NCI-H1417 treated with DMSO at 0.1 percent for 48 hours (cell line): ENCODE results near the gene TMTC4.
"Not testable (repeated sequence)": the region's sequence is repeated elsewhere in the genome, so short reads cannot be mapped to it uniquely, and the experiment has no call there.

ENCODE experiments used
- DNase-seq: peaks from one replicate; lab custom pipeline; 2025; lab: John Stamatoyannopoulos, UW

Gene TMTC4

DNA sequence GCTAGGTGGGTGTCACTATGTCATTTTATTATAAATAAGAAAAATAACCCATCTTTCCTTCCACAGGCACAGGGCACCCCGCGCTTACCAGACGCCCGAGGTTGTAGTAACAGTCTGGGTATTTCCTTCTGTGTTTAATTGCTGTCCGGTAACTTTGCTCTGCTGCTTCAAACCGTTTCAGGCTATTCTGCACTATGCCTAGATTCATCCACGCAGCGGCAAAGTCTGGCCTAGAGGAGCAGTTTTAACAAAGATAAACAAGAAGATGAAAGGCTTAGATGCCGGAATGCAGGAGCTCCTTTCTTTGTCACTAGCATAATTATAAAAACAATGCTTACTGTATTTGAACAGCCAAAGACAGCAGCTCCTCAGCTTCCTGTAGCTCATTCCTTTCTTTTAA is 49.1 kb downstream of the TMTC4 start:
- no peak for DNase-seq

DNA sequence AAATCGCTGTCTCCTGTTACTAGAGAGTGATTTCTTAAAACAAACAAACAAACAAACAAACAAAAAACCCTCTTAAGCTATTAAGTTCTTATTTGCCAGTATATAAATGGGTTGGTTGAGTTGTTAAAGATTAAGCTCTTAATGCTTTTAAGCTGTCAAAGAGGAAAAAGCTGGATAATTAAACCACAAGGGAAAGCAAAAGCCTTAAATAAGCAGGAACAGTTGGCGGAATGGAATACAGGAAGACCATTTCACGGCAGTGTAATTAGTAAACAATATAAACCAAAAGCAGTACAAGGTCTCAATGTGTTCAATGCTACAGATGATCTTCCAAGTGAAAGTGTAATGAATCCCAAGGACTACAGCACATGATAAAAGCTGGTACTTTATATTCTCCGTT is 53.8 kb downstream of the TMTC4 start:
- no peak for DNase-seq

DNA sequence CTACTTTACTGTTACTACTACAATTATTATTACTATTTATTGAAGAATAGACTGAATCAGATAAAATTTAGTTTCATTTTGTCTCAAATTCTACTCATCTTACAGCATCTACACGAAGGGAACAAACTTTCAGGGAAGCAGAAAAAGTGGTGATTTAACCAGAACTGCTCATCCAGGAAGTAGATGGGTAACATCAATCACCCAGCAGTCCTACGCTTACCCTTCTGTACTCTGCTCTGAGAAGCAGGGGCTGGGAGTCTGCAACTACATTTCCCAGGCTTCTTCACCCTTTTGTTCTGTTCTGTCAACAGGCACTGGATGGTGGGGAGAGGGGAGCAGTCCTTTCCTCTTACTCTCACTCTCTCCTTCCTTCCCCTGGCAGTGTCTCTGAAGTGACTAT is 54.7 kb downstream of the TMTC4 start:
- DNase-seq, result no peak

DNA sequence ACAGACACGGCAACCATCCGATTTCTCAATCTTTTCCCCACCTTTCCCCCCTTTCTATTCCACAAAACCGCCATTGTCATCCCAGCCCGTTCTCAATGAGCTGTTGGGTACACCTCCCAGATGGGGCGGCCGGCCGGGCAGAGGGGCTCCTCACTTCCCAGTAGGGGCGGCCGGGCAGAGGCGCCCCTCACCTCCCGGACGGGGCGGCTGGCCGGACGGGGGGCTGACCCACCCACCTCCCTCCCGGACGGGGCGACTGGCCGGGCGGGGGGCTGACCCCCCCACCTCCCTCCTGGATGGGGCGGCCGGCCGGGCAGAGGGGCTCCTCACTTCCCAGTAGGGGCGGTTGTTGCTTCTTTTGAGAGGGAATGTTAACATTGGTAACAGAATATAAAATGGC is 55.7 kb downstream of the TMTC4 start:
- DNase-seq, result not testable (repeated sequence)

DNA sequence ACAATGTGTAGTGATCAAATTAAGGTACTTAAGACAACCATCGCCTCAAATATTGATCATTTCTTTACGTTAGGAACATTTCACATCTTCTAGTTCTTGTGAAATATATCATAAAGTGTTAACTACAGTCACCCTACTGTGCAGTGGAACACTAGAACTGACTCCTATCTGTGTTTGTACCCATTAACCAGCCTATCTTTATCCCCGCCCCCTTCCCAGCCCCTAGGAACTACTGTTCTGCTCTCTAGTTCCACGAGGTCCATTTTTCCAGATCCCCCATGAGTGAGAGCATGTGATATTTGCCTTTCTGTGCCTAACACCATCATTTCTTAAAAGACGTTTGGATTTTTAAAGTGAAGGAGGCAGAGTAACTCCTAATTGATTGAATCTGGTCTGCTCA is 61.6 kb downstream of the TMTC4 start:
- no peak for DNase-seq

DNA sequence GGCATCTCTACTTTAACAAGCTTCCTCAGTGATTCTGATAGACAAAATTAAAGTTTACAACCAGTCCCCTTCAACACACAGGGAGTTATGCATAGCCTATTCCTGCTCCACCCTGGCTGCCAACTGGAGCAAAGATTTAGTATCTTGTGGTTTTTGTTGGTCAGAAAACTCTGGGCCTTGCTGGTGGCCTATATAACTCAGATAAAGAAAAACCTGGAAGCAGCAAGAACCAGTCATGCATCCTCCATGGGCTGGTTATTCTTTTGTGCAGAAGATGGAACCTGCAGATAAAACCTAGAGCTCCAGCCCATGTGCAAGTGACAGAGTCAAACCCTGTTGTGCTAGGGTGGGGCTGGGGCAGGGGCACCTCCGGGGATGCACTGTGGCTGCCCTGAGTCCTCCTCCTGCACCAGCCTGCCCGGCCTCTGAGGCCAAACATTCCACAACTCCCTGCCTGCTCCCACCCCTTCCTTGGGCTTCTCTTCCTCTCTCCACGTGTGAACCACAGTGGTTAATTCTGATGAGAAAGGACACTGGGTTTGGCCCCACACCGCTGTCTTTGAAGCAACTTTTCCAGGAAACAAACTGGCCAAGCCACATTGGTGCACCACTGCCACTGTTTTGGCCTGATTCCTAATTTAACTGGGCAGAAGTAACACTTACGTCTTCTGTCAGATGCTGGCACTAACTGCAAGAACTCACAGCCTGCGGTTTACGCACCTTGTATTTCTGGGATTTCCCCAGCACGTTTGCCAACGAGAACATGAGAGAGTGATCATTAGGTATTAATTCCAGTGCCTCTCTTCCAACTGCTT is 62.7 kb downstream of the TMTC4 start:
- DNase-seq, result no peak

DNA sequence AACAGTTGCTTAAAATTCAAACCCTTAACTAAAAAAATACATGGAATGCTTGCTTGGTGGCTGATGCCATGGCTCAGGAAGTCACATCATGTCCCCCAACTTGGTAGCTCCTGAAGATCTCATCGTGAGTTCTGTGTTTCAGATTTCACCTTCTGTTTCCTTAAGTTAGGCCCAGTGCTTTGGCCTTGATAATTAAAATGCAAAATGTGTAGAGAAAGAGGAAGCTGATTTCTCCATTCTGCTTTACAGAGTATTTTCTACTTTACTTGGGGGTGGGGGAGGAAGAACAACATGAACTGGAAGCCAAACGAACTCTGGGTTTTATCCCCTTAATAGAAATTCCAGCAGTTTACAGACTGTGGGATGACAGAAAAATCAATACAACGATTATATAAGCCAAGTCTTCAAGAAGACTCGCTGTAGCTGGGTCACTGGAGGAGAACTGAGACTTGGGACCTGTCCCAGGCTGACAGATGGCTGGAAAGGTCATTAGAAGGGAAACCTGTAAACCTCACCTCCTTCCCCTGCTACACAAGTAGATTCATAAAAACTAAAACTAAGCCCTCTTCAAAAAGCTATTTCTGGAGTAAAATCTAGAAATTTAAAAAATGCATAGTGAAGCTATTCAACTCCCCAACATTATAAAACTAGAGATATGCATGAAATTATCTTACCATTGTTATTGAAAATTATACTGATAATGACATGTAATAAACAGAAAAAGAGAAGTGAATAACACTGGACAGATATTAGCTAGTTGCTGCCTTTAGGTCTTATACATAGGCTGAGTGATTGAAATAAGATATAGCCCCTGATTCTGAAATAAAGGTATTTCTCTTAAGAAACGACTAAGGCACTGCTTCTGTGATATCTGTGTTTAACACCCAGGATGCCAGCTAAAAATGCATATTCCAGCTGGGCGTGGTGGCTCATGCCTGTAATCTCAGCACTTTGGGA is 63.9 kb downstream of the TMTC4 start:
- no peak for DNase-seq

DNA sequence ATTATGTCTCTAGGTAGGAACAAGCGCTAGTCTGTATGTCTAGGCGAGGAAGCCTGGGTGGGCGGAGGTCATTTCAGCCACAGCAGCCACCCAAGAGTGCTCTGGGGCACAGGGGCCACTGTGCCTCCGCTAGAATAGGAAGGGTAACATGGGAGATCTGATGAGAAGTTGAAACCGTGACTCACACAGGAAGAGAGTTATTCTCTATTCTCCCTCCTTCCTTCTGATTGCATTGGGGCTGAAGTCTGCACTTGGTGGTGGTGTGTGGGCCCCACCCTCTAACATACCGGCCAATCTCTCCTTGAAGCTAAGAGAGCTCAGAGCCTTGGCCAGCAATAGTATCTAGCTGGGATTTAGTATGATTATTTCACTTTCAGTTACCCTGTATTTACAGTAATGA is 65.7 kb downstream of the TMTC4 start:
- DNase-seq, result no peak

DNA sequence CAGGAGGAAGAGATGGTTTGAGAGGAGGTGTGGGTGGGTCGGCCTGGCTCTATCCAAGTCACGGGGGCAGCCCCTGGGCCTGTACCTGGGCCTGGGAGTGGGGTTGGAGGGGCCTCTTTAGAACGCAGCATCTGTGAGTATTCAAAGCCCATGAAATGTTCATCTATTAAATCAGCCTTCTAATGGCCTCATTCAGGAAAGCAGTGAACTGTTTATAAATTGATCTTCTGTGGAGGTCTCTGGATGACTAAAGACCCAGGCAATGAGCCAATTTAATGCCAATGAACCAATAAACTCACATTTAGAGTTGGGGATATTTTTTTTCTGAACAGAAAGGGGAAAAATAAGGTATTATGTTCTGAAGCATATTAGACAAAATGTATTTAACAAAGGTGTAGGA is 66.1 kb downstream of the TMTC4 start:
- no peak for DNase-seq

DNA sequence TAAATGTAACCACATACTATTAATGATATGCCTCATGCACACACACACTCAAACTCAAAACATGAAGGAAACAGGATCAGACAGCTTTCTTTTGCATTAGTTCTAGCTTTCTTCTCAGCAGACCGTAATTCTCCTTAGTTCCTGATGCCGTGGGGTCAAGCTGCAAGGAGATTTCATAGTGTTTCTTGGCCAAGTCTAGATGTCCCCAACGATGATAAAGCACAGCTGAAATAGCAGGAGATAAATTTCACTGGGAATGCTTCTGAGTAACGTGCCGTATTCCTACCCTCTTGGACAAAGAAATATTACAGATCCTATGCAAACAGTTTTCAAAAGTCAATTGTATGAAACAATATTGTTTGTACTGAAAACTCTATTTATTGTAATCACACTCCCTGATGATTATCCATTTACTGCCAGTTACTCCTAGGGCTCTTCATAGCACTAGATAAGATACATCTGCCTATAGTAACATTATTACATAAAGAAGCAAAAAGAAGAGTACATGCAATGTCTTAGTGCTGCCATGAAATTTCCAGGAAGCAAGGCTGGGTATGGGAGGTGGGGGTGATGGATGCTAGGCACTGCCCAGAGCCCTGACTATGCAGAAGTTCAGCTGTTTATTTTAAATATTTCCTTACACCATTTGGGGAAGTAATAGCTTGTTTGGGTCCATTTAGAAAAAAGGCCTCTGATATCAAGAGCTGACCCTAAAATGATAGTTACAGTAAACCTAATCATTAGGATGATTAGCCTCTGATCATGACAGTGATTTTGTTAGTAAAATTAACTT is 69.5 kb downstream of the TMTC4 start:
- DNase-seq, result no peak

DNA sequence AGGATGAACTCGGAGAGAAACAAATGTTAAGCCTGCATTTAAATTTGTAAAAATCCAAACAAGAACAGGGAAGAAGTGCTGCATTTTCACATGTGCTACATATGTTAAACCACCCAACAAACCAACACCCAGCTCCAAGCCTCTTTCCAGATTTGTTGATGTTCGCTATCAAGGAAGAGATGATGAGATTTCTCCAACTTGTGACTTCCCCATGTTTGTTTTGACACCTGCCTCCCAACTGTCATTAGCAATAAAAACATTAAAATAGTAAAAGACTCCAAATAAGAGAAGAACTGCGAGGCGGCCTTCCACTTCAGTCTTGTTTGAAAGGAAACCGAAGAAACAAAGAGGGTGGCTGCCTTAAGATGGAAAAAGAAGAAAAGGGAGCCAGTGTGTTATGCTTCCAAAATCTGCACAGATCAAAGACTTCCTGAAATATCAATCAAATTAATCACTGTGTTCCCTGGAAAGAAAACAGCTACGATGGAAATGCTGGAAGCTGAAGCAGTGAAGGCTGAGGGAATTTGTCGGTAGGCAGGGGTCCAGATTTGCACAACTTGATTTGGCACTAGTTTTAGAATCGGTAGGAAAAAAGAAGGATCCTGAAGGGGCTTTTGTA is 72.0 kb downstream of the TMTC4 start:
- DNase-seq, result no peak

DNA sequence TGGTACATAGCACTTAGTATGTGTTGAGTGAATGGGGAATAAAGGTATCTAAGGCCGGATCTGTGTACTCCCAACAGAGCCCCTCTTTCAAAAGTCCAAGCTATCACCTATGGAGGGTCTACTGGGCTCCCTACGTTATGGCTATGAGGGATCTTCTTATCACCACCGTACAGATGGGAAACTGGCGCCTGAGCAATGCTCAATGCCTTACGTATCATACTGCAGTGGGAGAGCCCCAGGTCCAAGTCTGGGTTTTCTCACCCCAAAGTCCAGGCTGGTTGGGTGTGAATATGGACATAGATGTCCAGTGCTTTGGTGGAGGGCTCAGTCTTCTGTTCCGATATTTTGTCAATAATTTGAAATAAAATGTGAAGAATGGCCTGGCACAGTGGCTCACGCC is 72.9 kb downstream of the TMTC4 start:
- DNase-seq, result no peak

DNA sequence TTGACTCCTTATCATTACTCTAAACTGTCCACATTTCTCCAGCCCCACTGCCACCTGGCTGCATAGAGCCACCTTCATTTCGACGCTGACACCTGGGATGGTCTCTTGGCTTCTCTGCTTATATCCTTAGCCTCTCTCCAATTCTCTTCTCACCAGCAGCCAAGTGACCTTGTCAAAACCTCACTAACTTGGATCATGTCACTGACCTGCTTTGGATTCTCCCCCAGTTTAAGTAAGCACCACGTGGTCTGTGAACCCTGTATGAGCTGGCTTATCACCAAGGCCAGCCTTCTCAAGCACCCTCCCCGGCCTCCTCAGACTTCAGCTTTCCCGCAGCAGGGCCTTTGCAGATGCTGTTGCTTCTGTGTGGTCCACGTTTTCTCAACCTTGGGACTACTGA is 73.7 kb downstream of the TMTC4 start:
- no peak for DNase-seq

DNA sequence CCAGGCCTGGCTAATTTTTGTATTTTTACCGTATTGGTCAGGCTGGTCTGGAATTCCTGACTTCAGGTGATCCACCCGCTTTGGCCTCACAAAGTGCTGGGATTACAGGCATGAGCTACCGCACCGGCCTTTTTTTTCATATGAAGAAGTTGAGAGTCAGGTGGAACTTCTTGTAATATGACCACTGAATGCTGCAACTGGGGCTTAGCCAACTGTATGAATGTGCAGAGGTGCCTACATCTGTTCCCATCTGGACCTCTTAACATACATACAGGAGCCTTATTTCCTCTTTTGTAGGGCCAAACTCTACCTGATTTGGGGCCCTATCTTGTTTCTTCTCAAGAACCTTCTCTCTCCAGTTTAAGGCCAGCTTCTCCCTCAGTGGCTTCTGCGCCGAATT is 74.1 kb downstream of the TMTC4 start:
- DNase-seq, result no peak

DNA sequence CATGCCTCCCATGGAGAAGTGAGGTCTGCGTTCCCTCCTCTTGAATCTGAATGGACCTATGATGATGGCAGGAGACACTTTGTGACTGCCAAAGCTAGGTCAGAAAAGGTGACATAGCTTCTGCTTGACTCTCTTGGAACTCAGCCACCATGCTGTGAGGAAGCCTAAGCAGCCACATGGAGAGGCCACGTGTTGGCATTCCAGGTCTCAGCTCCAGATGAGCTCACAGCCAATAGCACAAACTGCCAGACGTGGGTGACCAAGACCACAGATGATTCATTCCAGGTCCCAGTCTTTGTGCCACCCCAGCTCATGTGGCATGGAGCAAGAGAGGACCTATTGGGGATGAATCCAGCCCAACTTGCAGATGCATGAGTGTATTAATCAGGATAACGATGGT is 77.3 kb downstream of the TMTC4 start:
- no peak for DNase-seq

DNA sequence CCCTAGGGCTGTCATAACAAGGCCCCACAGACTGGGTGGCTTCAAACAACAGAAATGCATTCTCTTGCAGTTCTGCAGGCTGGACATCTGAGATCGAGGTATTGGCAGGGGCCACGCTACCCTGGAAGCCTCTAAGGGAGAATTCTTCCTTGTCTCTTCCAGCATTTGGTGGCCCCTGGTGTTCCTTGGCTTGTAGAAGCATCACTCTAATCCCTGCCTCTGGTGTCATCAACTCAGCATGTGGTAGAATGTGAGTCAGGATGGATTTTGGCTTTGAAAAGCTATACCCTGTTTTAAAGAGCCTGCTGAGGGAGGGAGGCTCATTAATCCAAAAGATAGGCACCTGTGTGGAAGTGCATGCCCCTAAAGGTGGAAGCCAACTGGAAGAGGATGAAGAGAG is 78.1 kb downstream of the TMTC4 start:
- no peak for DNase-seq

DNA sequence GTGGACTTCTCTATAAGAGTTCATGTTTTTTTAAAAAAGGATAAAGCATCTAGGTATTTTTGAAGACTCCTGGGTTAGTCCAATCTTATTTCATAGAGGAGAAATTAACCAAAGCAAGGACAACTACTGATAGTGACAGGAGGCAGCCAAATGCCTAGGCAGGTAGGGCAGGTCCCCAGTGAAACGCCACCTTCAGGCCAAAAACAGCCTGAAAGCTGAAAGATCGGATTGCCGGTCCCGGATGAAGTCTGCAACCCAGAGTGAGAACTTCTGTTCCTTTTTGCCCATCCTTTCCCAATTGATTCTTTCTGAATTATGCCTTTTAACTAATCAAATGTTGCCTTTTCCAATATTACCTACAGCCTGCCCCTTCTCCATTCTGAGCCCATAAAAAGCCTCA is 79.9 kb downstream of the TMTC4 start:
- no peak for DNase-seq

DNA sequence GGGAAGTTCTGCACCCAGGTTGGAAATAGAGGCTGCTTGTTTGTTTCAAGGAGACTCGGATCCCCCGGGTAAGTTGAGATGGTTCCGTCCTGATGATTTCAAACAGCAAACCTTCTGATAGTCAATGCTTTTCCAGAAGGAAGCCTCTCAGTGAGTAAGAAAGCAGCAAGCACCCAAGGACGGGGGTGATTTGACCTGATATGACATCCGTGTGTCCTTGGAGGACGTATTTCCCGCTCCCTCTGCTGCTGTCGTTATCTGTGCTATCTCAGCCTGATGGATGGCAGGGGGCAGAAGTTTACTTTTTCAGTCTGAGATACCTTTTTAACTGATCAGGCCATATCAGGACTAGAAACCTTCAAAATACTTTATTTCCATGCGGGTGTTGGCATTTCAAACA is 80.3 kb downstream of the TMTC4 start:
- DNase-seq, result no peak

DNA sequence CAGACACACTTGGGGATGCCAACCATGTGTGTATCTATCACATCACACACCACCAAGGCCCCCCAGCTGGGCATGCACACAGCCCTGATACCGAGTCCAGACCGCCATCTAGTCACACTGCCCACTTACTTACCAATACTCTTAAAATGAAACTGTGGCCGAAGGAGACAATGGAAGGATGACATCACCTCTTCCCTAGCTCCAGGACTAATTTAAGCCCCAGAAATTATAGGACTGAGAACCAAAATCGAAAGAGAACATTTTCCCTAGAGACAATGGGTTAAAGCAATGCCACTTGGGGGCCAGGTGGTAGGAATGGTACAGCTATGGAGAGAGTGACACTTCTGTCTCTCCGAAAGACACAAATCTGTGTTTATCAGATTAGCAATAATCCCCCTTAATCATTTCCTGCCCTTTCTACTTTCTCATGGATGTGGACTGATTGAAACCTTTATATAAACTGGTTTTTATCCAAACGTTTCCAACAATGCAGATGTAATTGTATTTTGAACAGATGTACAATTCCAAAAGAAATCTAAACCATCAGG is 85.3 kb downstream of the TMTC4 start:
- no peak for DNase-seq

DNA sequence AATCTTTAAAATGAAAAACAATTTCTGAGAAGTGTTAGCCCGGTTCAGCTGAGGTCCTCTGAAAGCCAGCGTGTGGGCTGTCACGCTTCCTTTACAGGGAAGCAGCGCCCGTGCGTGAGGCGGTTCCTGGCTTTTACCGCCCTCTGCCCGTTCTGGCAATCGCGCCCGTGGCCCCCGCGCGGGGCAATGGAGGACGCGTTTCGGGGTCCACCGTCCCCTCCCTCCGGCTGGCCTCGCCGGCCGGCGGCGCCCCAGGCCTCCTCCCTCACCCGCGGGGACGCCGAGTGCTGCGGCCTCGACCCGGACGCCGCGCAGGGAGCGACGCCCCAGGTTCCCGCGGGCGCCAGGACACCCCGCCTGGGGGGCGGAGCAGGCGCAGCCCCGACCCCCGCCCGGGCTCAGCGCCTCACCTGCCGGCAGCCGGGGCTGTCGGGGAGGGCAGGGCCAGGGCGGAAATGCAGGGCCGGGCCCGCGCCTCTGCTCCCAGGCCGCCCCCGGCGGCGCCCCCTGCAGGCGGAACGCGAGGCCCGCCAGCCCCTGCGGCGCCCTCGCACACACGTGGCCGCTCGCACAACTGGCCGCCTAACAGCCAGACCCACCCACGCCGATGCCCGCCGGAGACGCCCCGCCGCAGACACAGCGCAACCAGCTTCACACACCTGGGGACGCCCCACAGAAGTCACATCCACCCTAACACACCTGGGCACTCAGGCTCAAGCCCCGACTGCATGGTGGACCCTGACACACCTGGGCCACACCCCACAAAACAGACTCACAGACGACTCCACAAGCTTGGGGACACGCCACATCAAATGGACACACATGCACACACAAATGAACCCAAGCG is 86.0 kb downstream of the TMTC4 start, which contains the start of gene GGACT:
GGACT (minus strand) TSS at position 459 of the 847 bp plus-strand sequence. CDS start 56,198 bp downstream, outside the sequence.
- DNase-seq, result peak; percentile 24

DNA sequence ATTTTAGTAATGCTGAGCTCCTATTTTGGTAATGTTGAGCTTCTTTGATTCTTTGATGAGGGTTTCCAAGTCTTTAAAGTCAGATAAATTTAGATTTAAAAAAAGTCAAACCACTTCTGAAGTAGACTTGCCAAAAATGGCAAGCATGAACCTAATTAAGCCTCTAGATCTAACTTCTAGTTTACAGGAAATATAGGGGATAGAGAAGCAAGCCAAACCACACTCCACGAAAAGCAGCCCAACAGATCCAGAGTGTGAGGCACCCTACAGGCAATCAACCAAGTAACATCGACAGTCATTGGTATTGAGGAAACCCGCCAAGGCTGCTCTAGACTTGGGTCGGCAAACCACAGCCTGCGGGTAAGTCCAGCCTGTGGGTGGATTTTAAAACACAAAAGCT is 89.7 kb downstream of the TMTC4 start:
- DNase-seq, result no peak
